A549 (cell line): Measurements from ENCODE around the gene SLC23A3.

Experiments used
- BHLHE40 ChIP-seq: IDR thresholded peaks from 2 replicates; pipeline ENCODE4 v1.6.1; 2012; ENCODE audit warnings: low read depth, low read length, inconsistent platforms
- CBX2 ChIP-seq: fragments of 200-600 bp; sonication (generic); IDR thresholded peaks from 2 replicates; pipeline ENCODE4 v1.6.1; 2016; ENCODE audit warnings: low read depth, mild to moderate bottlenecking, borderline replicate concordance
- CTCF ChIP-seq: fragments of >200 bp; sonication (Bioruptor Twin); formaldehyde crosslinking; IDR thresholded peaks from 3 replicates; pipeline ENCODE4 v1.5.1; 2016
- HMGXB4 ChIP-seq: fragments of 250-450 bp; sonication (Bioruptor Pico); IDR thresholded peaks from 2 replicates; pipeline ENCODE4 v1.5.0; 2021; ENCODE audit warnings: mild to moderate bottlenecking, moderate library complexity, borderline replicate concordance
- JUN ChIP-seq, 2 experiments: fragments of >200 bp; sonication (Bioruptor Twin); formaldehyde crosslinking; IDR thresholded peaks; 2 replicates in 1 of 2; 3 replicates in 1 of 2; pipeline ENCODE4 v1.6.1; 2016 to 2017
- MAFK ChIP-seq: fragments of 450-650 bp; IDR thresholded peaks from 2 replicates; pipeline ENCODE4 v1.6.1; 2014; ENCODE audit not compliant: partially characterized antibody
- MAZ ChIP-seq: fragments of 150-350 bp; IDR thresholded peaks from 2 replicates; pipeline ENCODE4 v1.6.1; 2014; ENCODE audit warnings: antibody characterized with exemption, low read depth, low read length, borderline replicate concordance
- NR3C1 ChIP-seq: fragments of >200 bp; sonication (Bioruptor Twin); formaldehyde crosslinking; IDR thresholded peaks from 3 replicates; pipeline ENCODE4 v1.6.1; 2017
- POLR2A ChIP-seq: IDR thresholded peaks from 2 replicates; pipeline ENCODE4 v1.6.1; 2012; ENCODE audit warnings: mild to moderate bottlenecking, low read length
- RCOR1 ChIP-seq: fragments of 150-350 bp; IDR thresholded peaks from 2 replicates; pipeline ENCODE4 v1.6.1; 2014; ENCODE audit warnings: antibody characterized with exemption, low read length, low read depth
- REST ChIP-seq: fragments of 200-600 bp; sonication (generic); IDR thresholded peaks from 2 replicates; pipeline ENCODE4 v1.6.1; 2016; ENCODE audit warnings: antibody characterized with exemption, mild to moderate bottlenecking, moderate library complexity
- ZC3H11A ChIP-seq: fragments of 450-650 bp; IDR thresholded peaks from 2 replicates; pipeline ENCODE4 v1.6.1; 2014; ENCODE audit warnings: antibody characterized with exemption, mild to moderate bottlenecking
- TF ChIP-seq, protein P1 (sequence below): fragments of 450-650 bp; IDR thresholded peaks from 2 replicates; pipeline ENCODE4 v1.6.1; 2014; ENCODE audit warnings: antibody characterized with exemption

DNA sequence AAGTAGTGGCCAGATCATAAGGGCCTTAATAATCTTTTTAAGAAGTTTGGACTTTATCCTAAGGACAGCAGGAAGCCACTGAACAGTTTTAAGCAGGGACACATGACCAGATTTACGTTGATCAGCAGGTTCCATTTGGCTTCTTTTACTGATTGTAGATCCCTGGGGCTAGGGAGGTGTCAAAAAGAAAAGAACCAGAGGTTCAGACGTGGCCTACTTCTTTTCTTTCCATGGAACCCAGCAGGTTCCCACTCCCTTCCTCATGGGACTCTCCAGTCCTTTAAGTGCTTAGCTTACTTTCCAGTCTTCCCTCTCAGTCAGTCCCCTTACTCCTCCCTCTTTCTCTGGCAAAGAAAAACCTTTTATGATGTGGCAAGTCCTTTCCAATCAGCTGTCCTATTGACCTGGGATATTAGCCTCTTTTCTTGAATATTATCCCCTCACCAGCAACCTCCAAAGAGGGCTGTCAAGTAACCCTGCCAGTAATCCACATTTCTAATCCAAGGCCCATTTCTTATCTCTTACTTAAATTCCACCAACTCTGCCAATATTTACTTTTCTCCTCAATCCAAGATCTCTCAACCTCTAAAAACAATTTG lies 42.7 kb downstream of the SLC23A3 start:
- no peak for TF ChIP-seq CBX2
- TF ChIP-seq CTCF: no peak
- no peak for TF ChIP-seq REST
- TF ChIP-seq, protein P1, sequence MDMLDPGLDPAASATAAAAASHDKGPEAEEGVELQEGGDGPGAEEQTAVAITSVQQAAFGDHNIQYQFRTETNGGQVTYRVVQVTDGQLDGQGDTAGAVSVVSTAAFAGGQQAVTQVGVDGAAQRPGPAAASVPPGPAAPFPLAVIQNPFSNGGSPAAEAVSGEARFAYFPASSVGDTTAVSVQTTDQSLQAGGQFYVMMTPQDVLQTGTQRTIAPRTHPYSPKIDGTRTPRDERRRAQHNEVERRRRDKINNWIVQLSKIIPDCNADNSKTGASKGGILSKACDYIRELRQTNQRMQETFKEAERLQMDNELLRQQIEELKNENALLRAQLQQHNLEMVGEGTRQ: no peak
- no peak for TF ChIP-seq POLR2A
- no peak for TF ChIP-seq RCOR1
- TF ChIP-seq MAFK: no peak
- TF ChIP-seq BHLHE40: no peak
- TF ChIP-seq HMGXB4 (CRISPR knock-in tag): no peak
- no peak for TF ChIP-seq MAZ
- no peak for TF ChIP-seq NR3C1
- TF ChIP-seq JUN (IDR thresholded peaks at IDR 0.05): no peak
- no peak for TF ChIP-seq ZC3H11A
